HUDEP-2 (cell line): Measurements from ENCODE around the gene LMO1.

ENCODE experiments used
- DNase-seq, 76 experiments: peaks; one replicate each; lab custom pipeline; 2025; ENCODE audit not compliant: unreplicated experiment in 76 of 76; lab: John Stamatoyannopoulos, UW

The LMO1 gene

DNA sequence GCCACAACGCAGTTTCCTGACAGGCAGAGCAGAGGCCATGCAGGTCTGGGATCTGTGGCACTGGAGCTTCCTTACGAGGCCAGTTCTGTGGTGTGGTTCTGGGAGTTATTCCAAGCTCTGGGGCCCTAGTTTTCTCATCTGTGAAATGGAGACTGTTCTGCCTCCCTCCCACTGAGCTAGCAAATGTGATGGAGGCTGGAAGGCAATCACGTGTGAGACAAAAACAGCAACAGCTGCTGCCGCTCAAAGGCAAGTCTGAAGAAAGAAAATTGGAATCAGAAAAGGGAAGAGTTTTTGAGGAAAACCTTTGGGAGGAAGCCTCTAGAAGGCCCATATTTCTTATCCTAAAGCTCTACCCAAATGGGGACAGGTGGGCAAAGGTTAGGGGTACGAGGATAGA lies 86.5 kb downstream of the LMO1 start:
- no peak for DNase-seq
